ENCODE measurements around the gene ATRNL1. TPM values are rescaled to one million over a fixed set of nuclear protein-coding genes. Genes with fewer than 3 reads are reported as not detected.

Gene ATRNL1
- total and polyA plus RNA-seq, 4 donors, result 0.40 to 26.9 (median 5.3) TPM

DNA sequence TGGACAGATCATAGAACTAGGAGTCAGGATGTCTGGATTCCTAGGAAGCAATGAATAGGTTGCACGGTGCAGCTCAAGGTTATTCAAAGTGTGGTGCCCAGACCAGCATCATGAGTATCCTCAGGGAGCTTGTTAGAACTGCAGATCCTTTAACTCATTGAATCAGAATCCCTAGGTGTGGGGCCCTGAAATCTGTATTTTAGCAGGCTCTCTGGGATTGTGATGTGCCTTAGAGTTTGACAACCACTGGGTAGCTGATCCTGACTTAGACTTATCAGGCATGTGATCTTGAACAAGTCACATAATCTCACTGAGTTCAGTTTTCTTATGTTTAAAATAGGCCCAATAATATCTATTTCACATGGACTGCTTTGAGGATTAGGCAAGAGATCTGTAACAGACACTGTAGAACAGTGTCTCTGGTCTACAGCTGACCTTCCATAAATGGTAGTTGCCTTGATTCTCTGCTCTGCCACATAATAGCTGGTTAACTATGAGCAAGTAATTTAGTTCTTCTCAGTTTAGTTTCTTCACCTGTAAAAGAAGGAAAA lies 46.4 kb upstream of the ATRNL1 start:
- 91% methylated on average over 1 of the region's 1 CpG for WGBS
- Histone ChIP-seq H3K27ac (ENCODE audit: low read depth in 1 of 2, low read length in 2 of 2) (no peak overlapping the region), H3K4me1 (ENCODE audit: control insufficient read depth in 4 of 4, insufficient read depth in 4 of 4, low read length in 3 of 4) (no peaks in the 10 kb centered on the region), H3K27me3 (ENCODE audit: control insufficient read depth in 4 of 4, insufficient read depth in 4 of 4, low read length in 3 of 4) (no peaks in the 10 kb centered on the region), H3K9ac (ENCODE audit: low read depth in 1 of 2, low read length in 2 of 2) (no peak overlapping the region), H3K36me3 (ENCODE audit: control insufficient read depth in 4 of 4, insufficient read depth in 3 of 4, low read depth in 1 of 4, low read length in 3 of 4) (no peaks in the 10 kb centered on the region), H3K4me3 (ENCODE audit: low read depth in 1 of 3, low read length in 3 of 3) (no peak overlapping the region), H3K9me3 (ENCODE audit: control insufficient read depth in 4 of 4, low read length in 3 of 4) (no peaks in the 10 kb centered on the region)
- TF ChIP-seq EGR1 (IDR thresholded peaks at IDR 0.05; ENCODE audit: low read depth in 2 of 2) (no peak), SP1 (IDR thresholded peaks at IDR 0.05) (no peak), TAF1 (conservative IDR thresholded peaks at IDR 0.05) (no peak), JUND (IDR thresholded peaks at IDR 0.05) (no peak), FOXA2 (IDR thresholded peaks at IDR 0.05) (no peak), HNF4A (conservative IDR thresholded peaks at IDR 0.05) (no peak), FOXA1 (IDR thresholded peaks at IDR 0.05) (no peak), NR2F2 (IDR thresholded peaks at IDR 0.05) (no peak), RAD21 (IDR thresholded peaks at IDR 0.05) (no peak), HNF4G (IDR thresholded peaks at IDR 0.05) (no peak)
- TF ChIP-seq, protein P1, sequence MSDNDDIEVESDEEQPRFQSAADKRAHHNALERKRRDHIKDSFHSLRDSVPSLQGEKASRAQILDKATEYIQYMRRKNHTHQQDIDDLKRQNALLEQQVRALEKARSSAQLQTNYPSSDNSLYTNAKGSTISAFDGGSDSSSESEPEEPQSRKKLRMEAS (IDR thresholded peaks at IDR 0.05), result no peak
- TF ChIP-seq, protein P2, sequence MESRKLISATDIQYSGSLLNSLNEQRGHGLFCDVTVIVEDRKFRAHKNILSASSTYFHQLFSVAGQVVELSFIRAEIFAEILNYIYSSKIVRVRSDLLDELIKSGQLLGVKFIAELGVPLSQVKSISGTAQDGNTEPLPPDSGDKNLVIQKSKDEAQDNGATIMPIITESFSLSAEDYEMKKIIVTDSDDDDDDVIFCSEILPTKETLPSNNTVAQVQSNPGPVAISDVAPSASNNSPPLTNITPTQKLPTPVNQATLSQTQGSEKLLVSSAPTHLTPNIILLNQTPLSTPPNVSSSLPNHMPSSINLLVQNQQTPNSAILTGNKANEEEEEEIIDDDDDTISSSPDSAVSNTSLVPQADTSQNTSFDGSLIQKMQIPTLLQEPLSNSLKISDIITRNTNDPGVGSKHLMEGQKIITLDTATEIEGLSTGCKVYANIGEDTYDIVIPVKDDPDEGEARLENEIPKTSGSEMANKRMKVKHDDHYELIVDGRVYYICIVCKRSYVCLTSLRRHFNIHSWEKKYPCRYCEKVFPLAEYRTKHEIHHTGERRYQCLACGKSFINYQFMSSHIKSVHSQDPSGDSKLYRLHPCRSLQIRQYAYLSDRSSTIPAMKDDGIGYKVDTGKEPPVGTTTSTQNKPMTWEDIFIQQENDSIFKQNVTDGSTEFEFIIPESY (IDR thresholded peaks at IDR 0.05), result no peak
- TF ChIP-seq, protein P3, sequence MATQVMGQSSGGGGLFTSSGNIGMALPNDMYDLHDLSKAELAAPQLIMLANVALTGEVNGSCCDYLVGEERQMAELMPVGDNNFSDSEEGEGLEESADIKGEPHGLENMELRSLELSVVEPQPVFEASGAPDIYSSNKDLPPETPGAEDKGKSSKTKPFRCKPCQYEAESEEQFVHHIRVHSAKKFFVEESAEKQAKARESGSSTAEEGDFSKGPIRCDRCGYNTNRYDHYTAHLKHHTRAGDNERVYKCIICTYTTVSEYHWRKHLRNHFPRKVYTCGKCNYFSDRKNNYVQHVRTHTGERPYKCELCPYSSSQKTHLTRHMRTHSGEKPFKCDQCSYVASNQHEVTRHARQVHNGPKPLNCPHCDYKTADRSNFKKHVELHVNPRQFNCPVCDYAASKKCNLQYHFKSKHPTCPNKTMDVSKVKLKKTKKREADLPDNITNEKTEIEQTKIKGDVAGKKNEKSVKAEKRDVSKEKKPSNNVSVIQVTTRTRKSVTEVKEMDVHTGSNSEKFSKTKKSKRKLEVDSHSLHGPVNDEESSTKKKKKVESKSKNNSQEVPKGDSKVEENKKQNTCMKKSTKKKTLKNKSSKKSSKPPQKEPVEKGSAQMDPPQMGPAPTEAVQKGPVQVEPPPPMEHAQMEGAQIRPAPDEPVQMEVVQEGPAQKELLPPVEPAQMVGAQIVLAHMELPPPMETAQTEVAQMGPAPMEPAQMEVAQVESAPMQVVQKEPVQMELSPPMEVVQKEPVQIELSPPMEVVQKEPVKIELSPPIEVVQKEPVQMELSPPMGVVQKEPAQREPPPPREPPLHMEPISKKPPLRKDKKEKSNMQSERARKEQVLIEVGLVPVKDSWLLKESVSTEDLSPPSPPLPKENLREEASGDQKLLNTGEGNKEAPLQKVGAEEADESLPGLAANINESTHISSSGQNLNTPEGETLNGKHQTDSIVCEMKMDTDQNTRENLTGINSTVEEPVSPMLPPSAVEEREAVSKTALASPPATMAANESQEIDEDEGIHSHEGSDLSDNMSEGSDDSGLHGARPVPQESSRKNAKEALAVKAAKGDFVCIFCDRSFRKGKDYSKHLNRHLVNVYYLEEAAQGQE (IDR thresholded peaks at IDR 0.05), result no peak
- TF ChIP-seq, protein P4, sequence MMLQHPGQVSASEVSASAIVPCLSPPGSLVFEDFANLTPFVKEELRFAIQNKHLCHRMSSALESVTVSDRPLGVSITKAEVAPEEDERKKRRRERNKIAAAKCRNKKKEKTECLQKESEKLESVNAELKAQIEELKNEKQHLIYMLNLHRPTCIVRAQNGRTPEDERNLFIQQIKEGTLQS (IDR thresholded peaks at IDR 0.05), result no peak
- TF ChIP-seq, protein P5, sequence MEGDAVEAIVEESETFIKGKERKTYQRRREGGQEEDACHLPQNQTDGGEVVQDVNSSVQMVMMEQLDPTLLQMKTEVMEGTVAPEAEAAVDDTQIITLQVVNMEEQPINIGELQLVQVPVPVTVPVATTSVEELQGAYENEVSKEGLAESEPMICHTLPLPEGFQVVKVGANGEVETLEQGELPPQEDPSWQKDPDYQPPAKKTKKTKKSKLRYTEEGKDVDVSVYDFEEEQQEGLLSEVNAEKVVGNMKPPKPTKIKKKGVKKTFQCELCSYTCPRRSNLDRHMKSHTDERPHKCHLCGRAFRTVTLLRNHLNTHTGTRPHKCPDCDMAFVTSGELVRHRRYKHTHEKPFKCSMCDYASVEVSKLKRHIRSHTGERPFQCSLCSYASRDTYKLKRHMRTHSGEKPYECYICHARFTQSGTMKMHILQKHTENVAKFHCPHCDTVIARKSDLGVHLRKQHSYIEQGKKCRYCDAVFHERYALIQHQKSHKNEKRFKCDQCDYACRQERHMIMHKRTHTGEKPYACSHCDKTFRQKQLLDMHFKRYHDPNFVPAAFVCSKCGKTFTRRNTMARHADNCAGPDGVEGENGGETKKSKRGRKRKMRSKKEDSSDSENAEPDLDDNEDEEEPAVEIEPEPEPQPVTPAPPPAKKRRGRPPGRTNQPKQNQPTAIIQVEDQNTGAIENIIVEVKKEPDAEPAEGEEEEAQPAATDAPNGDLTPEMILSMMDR (IDR thresholded peaks at IDR 0.05; ENCODE audit: low read depth, low read length, missing input control), result no peak
- no peak for DNase-seq (ENCODE audit: low spot score)

DNA sequence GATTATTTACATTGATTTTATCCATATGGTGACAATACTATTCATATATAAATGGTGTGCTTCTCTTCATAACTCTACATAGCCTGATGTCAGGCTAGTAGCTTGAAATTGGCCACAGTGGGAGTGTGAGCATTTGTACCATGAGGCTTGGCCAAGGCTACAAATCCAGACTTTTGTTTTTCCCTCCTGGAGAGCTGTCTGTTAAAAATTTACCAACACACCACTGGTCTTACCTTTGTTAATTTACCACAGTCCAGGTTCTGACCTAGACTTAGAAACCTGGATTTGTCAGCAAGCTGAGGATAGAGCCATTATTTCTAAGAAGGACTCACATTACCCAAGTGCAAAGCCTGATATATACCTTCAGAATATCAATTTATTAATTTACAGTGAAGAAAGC lies 45.5 kb upstream of the ATRNL1 start:
- no peak for DNase-seq (ENCODE audit: low spot score)
- H3K4me3 ChIP-seq (ENCODE audit: low read depth in 1 of 3, low read length in 3 of 3), result no peak overlapping the region
- no peaks in the 10 kb centered on the region for H3K36me3 ChIP-seq (ENCODE audit: control insufficient read depth in 4 of 4, insufficient read depth in 3 of 4, low read depth in 1 of 4, low read length in 3 of 4)
- no peak overlapping the region for H3K27ac ChIP-seq (ENCODE audit: low read depth in 1 of 2, low read length in 2 of 2)
- H3K27me3 ChIP-seq (ENCODE audit: control insufficient read depth in 4 of 4, insufficient read depth in 4 of 4, low read length in 3 of 4), result no peaks in the 10 kb centered on the region
- no peak overlapping the region for H3K9ac ChIP-seq (ENCODE audit: low read depth in 1 of 2, low read length in 2 of 2)
- H3K9me3 ChIP-seq (ENCODE audit: control insufficient read depth in 4 of 4, low read length in 3 of 4), result no peaks in the 10 kb centered on the region
- no peaks in the 10 kb centered on the region for H3K4me1 ChIP-seq (ENCODE audit: control insufficient read depth in 4 of 4, insufficient read depth in 4 of 4, low read length in 3 of 4)
- TF ChIP-seq, protein P5 (IDR thresholded peaks at IDR 0.05; ENCODE audit: low read depth, low read length, missing input control), result no peak
- TF ChIP-seq RAD21 (IDR thresholded peaks at IDR 0.05), result no peak
- TF ChIP-seq NR2F2 (IDR thresholded peaks at IDR 0.05), result no peak
- no peak for TF ChIP-seq SP1 (IDR thresholded peaks at IDR 0.05)
- no peak for TF ChIP-seq GABPA (IDR thresholded peaks at IDR 0.05 in 1 of 2, conservative IDR thresholded peaks at IDR 0.05 in 1 of 2)
- TF ChIP-seq TAF1 (conservative IDR thresholded peaks at IDR 0.05), result no peak
- TF ChIP-seq FOXA1 (IDR thresholded peaks at IDR 0.05), result no peak
- no peak for TF ChIP-seq FOXA2 (IDR thresholded peaks at IDR 0.05)
- no peak for TF ChIP-seq HNF4G (IDR thresholded peaks at IDR 0.05)
- TF ChIP-seq, protein P1 (IDR thresholded peaks at IDR 0.05), result no peak
- TF ChIP-seq EGR1 (IDR thresholded peaks at IDR 0.05; ENCODE audit: low read depth in 2 of 2), result no peak
- TF ChIP-seq, protein P2 (IDR thresholded peaks at IDR 0.05), result no peak
- TF ChIP-seq, protein P4 (IDR thresholded peaks at IDR 0.05), result no peak

All from liver (tissue), 9 donors.